ENCODE data around the gene NOXO1. TPM values are rescaled to one million over a fixed set of nuclear protein-coding genes. Genes with fewer than 3 reads are reported as not detected.

The NOXO1 gene
- total RNA-seq, 1 experiment from 2014 or later: 3.4 TPM

DNA sequence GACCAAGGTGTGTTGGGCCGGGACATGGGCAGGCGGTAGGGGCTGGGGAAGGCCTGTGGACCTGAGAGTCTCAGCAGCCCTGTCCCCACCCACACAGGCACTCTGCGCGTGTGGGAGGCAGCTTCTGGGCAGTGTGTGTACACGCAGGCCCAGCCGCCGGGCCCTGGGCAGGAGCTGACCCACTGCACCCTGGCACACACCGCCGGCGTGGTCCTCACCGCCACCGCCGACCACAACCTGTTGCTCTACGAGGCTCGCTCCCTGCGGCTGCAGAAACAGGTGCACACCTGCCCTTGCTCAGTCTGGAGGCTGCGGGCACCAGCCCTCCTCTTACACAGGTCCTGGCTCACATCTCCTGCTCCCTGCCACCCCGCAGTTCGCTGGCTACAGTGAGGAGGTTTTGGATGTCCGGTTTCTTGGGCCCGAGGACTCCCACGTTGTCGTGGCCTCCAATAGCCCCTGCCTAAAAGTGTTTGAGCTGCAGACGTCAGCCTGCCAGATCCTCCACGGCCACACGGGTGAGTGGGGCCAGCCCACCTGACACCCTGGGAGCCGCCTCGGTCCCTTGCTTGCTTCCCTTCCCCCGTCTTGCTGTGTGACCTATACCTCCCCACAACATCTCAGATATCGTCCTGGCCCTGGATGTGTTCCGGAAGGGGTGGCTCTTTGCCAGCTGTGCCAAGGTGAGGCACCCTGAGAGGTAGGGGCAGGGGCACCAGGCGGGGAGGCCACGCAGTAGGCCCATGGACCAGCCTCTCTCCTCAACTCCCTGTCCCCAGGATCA is 5.6 kb downstream of the NOXO1 start:
- Histone ChIP-seq H3K9ac (ENCODE audit: low read length) (no peak overlapping the region), H3K4me3 (ENCODE audit: low read length) (no peak overlapping the region), H3K4me2 (ENCODE audit: low read length) (no peak overlapping the region), H3K79me2 (ENCODE audit: low read length) (peaks cover 21% of the 10 kb centered on the region), H3K27me3 (ENCODE audit: low read length) (no peaks in the 10 kb centered on the region), H4K20me1 (ENCODE audit: low read length) (no peaks in the 10 kb centered on the region), H3K27ac (ENCODE audit: low read length) (no peak overlapping the region), H3K4me1 (ENCODE audit: insufficient read depth, low read length) (peaks cover 18% of the 10 kb centered on the region), H2AFZ (ENCODE audit: low read length) (no peak overlapping the region), H3K9me3 (ENCODE audit: low read length) (no peaks in the 10 kb centered on the region), H3K36me3 (ENCODE audit: low read depth, low read length) (no peaks in the 10 kb centered on the region), H3K9me2 (replicated peaks; ENCODE audit: low read length) (no peaks in the 10 kb centered on the region), H3F3A (ENCODE audit: low read length, unreplicated experiment) (no peaks in the 10 kb centered on the region)
- DNase-seq (no peak), ATAC-seq (no peak)
- ChIA-PET CTCF (no interaction called here), POLR2A (ENCODE audit: unreplicated experiment) (no interaction called here)
- intact Hi-C loops (cut with micrococcal nuclease): no loop called here
- TF ChIP-seq EZH2phosphoT487 (IDR thresholded peaks at IDR 0.05; ENCODE audit: borderline replicate concordance, low read length): no peak
- TF ChIP-seq CTCF (conservative IDR thresholded peaks at IDR 0.05; ENCODE audit: low read depth, low read length): no peak
- TF ChIP-seq EZH2 (IDR thresholded peaks at IDR 0.05; ENCODE audit: low read length, unreplicated experiment): no peak
- BruUV-seq (replicated peaks): no TSS peak

- H3K9ac ChIP-seq (ENCODE audit: low read length): no peak overlapping the region
- no peaks in the 10 kb centered on the region for H3F3A ChIP-seq (ENCODE audit: low read length, unreplicated experiment)
- no peaks in the 10 kb centered on the region for H3K9me3 ChIP-seq (ENCODE audit: low read length)
- no peak overlapping the region for H3K27ac ChIP-seq (ENCODE audit: low read length)
- no peaks in the 10 kb centered on the region for H4K20me1 ChIP-seq (ENCODE audit: low read length)
- no peak overlapping the region for H3K4me3 ChIP-seq (ENCODE audit: low read length)
- CTCF ChIA-PET: no interaction called here
- peaks cover 21% of the 10 kb centered on the region for H3K79me2 ChIP-seq (ENCODE audit: low read length)
- BruUV-seq (replicated peaks): no TSS peak
- intact Hi-C loops (cut with micrococcal nuclease): no loop called here
- peaks cover 5% of the 10 kb centered on the region for H3K4me1 ChIP-seq (ENCODE audit: insufficient read depth, low read length)
- ATAC-seq: no peak
- no peak overlapping the region for H3K4me2 ChIP-seq (ENCODE audit: low read length)
- no peaks in the 10 kb centered on the region for H3K27me3 ChIP-seq (ENCODE audit: low read length)
- no peaks in the 10 kb centered on the region for H3K36me3 ChIP-seq (ENCODE audit: low read depth, low read length)
- no peak for DNase-seq
- TF ChIP-seq CTCF (conservative IDR thresholded peaks at IDR 0.05; ENCODE audit: low read depth, low read length) (no peak), EZH2phosphoT487 (IDR thresholded peaks at IDR 0.05; ENCODE audit: borderline replicate concordance, low read length) (no peak), EZH2 (IDR thresholded peaks at IDR 0.05; ENCODE audit: low read length, unreplicated experiment) (no peak)
- POLR2A ChIA-PET (ENCODE audit: unreplicated experiment): no interaction called here
- H3K9me2 ChIP-seq (replicated peaks; ENCODE audit: low read length): no peaks in the 10 kb centered on the region
- H2AFZ ChIP-seq (ENCODE audit: low read length): no peak overlapping the region
These were observed 6.9 kb downstream of the NOXO1 start for GRCh38 chr16:1974157-1975070.

All from PC-3 (cell line).